C4-2B (cell line): ENCODE measurements around the gene DPP3.

Experiments
- ZFX ChIP-seq: fragments of 450-650 bp; IDR thresholded peaks from 2 replicates; pipeline ENCODE4 v1.6.1; 2017
- TF ChIP-seq, protein P1 (sequence below): fragments of 450-650 bp; conservative IDR thresholded peaks from 2 replicates; pipeline ENCODE4 v1.5.1; 2017; ENCODE audit warnings: mild to moderate bottlenecking

DNA sequence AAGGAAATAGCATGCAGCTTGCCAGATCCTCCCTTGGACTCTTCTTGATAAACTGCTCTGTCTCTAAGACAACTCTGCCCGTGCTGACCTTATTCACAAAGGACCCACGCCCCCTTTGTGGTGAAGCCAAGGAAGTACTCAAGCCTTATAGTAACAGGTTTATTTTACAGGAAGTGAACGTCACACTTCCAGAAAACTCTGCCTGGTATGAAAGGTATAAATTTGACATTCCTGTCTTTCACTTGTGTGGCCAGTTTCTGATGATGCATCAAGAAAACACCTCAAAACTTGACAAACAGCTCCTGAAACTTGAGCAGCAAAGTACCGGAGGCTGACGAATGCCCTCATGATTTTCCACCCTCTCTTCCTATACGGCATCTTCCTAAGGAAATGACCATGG, 26.0 kb upstream of the DPP3 start:
- TF ChIP-seq, protein P1, sequence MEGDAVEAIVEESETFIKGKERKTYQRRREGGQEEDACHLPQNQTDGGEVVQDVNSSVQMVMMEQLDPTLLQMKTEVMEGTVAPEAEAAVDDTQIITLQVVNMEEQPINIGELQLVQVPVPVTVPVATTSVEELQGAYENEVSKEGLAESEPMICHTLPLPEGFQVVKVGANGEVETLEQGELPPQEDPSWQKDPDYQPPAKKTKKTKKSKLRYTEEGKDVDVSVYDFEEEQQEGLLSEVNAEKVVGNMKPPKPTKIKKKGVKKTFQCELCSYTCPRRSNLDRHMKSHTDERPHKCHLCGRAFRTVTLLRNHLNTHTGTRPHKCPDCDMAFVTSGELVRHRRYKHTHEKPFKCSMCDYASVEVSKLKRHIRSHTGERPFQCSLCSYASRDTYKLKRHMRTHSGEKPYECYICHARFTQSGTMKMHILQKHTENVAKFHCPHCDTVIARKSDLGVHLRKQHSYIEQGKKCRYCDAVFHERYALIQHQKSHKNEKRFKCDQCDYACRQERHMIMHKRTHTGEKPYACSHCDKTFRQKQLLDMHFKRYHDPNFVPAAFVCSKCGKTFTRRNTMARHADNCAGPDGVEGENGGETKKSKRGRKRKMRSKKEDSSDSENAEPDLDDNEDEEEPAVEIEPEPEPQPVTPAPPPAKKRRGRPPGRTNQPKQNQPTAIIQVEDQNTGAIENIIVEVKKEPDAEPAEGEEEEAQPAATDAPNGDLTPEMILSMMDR, result no peak
- TF ChIP-seq ZFX, result no peak
